ENCODE measurements around the gene TIGD2.

The TIGD2 gene

GRCh38 chr4:89160806-89161205 lies 49.5 kb downstream of the TIGD2 start:
- H3K27me3 ChIP-seq (ENCODE audit: insufficient read depth, poor library complexity, severe bottlenecking): no peaks in the 10 kb centered on the region
- H3K27ac ChIP-seq (replicated peaks): no peak overlapping the region
- TF ChIP-seq SPI1 (IDR thresholded peaks at IDR 0.05; ENCODE audit: borderline replicate concordance, low read depth): no peak
- TF ChIP-seq POLR2AphosphoS5 (IDR thresholded peaks at IDR 0.05; ENCODE audit: low read depth): no peak
- no peak for TF ChIP-seq CTCF (IDR thresholded peaks at IDR 0.05; ENCODE audit: insufficient read depth, low read length)
- H3K4me3 ChIP-seq (replicated peaks; ENCODE audit: insufficient read depth, low read length): no peak overlapping the region
- no peak for DNase-seq (ENCODE audit: low read depth in 1 of 2, low spot score in 1 of 2)

GRCh38 chr4:89161841-89162240 lies 50.5 kb downstream of the TIGD2 start:
- Histone ChIP-seq H3K4me3 (replicated peaks; ENCODE audit: insufficient read depth, low read length) (no peak overlapping the region), H3K27ac (replicated peaks) (no peak overlapping the region), H3K27me3 (ENCODE audit: insufficient read depth, poor library complexity, severe bottlenecking) (no peaks in the 10 kb centered on the region)
- TF ChIP-seq GABPA (IDR thresholded peaks at IDR 0.05; ENCODE audit: low read depth) (no peak), POLR2AphosphoS5 (IDR thresholded peaks at IDR 0.05; ENCODE audit: low read depth) (no peak), REST (IDR thresholded peaks at IDR 0.05; ENCODE audit: insufficient replicate concordance, low read depth) (no peak), SPI1 (IDR thresholded peaks at IDR 0.05; ENCODE audit: borderline replicate concordance, low read depth) (no peak), CTCF (IDR thresholded peaks at IDR 0.05; ENCODE audit: insufficient read depth, low read length) (no peak)
- no peak for DNase-seq (ENCODE audit: low read depth in 1 of 2, low spot score in 1 of 2)

- DNase-seq (ENCODE audit: low read depth in 1 of 2, low spot score in 1 of 2): no peak
- Histone ChIP-seq H3K27me3 (ENCODE audit: insufficient read depth, poor library complexity, severe bottlenecking) (no peaks in the 10 kb centered on the region), H3K27ac (replicated peaks) (no peak overlapping the region), H3K4me3 (replicated peaks; ENCODE audit: insufficient read depth, low read length) (no peak overlapping the region)
- no peak for TF ChIP-seq CTCF (IDR thresholded peaks at IDR 0.05; ENCODE audit: insufficient read depth, low read length)
- TF ChIP-seq SPI1 (IDR thresholded peaks at IDR 0.05; ENCODE audit: borderline replicate concordance, low read depth): no peak
- TF ChIP-seq REST (IDR thresholded peaks at IDR 0.05; ENCODE audit: insufficient replicate concordance, low read depth): no peak
- TF ChIP-seq GABPA (IDR thresholded peaks at IDR 0.05; ENCODE audit: low read depth): no peak
- no peak for TF ChIP-seq POLR2AphosphoS5 (IDR thresholded peaks at IDR 0.05; ENCODE audit: low read depth)
Measured at GRCh38 chr4:89162496-89162895, 51.2 kb downstream of the TIGD2 start.

- TF ChIP-seq GABPA (IDR thresholded peaks at IDR 0.05; ENCODE audit: low read depth) (no peak), REST (IDR thresholded peaks at IDR 0.05; ENCODE audit: insufficient replicate concordance, low read depth) (no peak), SPI1 (IDR thresholded peaks at IDR 0.05; ENCODE audit: borderline replicate concordance, low read depth) (no peak), POLR2AphosphoS5 (IDR thresholded peaks at IDR 0.05; ENCODE audit: low read depth) (no peak), CTCF (IDR thresholded peaks at IDR 0.05; ENCODE audit: insufficient read depth, low read length) (no peak)
- DNase-seq (ENCODE audit: low read depth in 1 of 2, low spot score in 1 of 2): no peak
Measured at GRCh38 chr4:89162987-89163386, 51.7 kb downstream of the TIGD2 start.

More at GRCh38 chr4:89162987-89163386, 51.7 kb downstream of the TIGD2 start:
- no peak overlapping the region for H3K27ac ChIP-seq (replicated peaks)
- H3K27me3 ChIP-seq (ENCODE audit: insufficient read depth, poor library complexity, severe bottlenecking): no peaks in the 10 kb centered on the region
- H3K4me3 ChIP-seq (replicated peaks; ENCODE audit: insufficient read depth, low read length): no peak overlapping the region

Data from HL-60 (cell line).